HG02588 (cell line): ENCODE data around the gene RIPK1.
A peak's percentile ranks its signal among the peaks of the same experiment; 100 is the strongest.
"Not testable (repeated sequence)": the region's sequence is repeated elsewhere in the genome, so short reads cannot be mapped to it uniquely, and the experiment has no call there.

Source experiments
- ATAC-seq: cut with Tn5 transposase; IDR thresholded peaks from one replicate; pipeline ENCODE4 v1.9.1; 2021; ENCODE audit warnings: mild to moderate bottlenecking, moderate library complexity; ENCODE audit not compliant: unreplicated experiment

The RIPK1 gene

DNA sequence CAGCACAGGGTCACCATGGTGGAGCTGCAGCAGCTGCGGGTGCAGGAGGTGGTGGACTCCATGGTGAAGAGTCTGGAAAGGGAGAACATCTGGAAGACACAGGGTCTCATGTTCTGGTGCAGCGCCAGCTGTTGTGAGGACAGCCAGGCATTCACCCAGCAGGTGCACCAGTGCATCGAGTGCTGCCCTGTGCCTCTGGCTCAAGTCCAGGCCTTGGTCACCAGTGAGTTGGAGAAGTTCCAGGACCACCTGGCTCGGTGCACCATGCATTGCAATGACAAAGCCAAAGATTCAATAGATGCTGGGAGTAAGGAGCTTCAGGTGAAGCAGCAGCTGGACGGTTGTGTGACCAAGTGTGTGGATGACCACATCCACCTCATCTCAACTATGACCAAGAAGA lies 22.9 kb upstream of the RIPK1 start:
- ATAC-seq, result no peak

DNA sequence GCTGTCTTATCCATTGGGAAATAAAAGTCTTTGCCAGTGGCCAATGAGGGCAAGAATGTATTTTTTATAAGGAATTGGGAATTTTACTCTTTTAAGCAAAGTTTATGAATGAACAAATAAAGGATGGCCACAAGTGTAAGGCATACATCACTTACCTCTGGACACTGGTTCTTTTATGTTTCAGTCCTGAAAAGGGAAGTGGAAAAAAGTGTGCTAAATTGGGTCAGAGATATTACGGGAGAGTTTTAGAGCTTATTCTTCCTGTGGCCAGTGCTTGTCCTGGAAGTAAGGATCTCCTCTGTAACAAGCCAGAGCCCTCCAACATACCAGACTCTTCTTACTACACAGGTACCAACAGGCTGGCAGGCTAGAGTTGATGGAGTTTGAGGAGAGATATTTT lies 22.5 kb upstream of the RIPK1 start:
- ATAC-seq, result no peak

DNA sequence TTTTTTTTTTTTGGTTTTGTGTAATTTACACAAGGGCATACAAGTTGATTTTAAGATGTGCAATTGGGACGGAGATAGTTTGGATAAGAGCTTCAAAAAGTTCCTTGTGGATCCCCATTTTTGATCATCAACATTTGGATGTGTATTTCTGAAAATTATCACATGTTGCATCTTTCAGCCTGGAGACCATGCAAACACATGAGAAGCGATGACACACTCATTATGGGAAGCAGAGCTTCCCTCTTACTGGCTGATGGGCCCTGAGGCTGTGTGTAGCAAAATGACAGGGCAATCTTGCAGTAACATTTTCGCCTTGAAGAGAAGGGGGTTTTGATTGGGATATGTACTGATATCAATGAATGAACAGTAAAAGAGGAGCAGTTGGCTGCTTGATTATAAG lies 22.0 kb upstream of the RIPK1 start:
- no peak for ATAC-seq

DNA sequence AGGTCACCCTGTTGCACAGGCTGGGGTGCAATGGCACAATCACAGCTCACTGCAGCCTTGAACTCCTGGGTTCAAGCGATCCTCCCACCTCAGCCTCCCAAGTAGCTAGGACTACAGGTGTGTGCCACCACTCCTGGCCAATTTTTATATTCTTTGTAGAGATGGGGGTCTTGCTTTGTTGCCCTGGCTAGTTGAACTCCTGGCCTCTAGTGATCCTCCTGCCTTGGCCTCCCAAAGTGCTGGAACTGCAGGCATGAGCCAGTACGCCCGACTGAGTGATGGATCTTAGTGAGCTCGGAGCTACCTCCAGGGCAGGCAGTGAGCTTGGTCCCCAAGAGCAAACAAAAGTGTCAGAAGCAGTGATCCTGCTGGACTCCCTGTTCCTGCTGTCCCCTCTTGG lies 20.3 kb upstream of the RIPK1 start:
- ATAC-seq, result not testable (repeated sequence)

DNA sequence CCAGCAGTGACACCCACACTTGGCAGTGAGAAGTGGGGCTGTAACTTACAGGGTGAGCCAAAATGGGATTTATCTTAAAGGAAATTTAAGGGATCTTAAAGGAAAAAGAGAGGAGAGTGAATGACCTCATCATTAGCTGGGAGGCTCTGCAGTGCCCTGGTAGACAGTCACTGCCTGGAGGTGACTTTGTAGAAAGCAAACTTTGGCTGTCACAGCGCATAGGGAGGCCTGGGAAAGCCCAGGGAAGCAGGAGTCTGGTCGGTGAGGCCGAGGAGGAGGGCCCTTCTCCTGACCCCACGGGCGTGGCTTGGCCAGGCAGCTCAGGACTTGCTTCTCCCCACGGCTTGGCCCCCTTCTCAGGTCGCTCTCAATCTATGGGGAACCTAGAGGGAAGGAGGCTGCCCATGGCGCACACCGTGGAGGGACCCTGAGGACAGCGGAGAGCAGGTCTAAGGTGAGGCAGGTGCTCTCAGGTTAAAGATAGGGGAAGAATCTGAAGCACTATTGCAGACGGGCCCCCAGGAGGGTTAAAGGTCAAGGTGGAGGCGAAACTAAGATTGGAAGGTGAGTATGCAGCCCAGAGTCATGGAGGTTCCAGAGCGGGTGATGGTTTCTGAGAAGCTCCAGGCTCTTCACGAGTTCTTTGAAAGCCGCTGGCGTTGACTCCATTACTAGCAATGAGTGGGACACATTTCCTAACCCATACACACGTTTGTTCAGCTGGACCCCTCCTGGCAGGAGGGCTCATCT lies 15.6 kb upstream of the RIPK1 start:
- no peak for ATAC-seq

DNA sequence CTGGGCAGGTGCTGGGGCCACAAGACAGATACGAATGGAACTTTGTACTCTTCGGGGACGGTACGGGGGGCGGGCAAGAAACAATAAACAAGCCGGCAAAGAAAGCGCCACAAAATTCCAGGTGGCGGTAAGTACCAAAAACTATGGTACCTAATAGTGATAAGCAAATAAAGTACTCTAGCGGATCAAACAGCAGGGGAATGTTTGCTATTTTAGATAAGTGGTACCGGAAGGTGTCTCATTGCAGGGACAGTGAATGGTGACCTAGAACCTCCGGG lies 15.1 kb upstream of the RIPK1 start:
- no peak for ATAC-seq

DNA sequence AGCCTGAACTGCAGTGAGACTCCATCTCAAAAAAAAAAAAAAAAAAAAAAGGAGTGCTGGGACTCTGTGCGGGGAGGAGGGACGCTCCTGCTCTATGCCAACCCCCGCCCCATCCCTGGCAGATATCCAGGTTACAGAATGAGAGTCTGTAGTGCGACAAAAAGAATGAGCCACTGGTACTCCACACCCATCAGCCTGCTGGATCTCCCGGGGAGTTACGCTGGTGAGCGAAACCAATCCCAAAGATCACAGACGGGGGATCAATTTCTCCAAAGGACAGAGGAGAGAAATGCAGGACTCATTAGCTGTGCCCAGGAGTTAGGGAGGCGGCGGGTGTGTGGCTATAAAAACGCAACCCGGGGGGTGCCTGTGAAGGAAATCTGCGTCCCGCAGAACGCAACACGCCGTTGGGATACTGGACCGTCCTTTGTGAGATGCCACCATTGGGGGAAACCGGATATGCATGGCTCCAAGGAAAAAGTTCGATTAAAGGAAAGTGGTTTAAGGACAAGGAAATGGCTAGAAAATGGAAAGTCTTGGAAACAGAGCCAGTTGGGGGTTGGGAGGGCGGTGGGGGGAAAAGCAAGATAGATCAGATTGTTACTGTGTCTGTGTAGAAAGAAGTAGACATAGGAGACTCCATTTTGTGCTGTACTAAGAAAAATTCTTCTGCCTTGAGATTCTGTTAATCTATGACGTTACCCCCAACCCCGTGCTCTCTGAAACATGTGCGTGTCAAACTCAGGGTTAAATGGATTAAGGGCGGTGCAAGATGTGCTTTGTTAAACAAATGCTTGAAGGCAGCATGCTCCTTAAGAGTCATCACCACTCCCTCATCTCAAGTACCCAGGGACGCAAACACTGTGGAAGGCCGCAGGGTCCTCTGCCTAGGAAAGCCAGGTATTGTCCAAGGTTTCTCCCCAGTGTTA lies 13.8 kb upstream of the RIPK1 start:
- ATAC-seq, result not testable (repeated sequence)

DNA sequence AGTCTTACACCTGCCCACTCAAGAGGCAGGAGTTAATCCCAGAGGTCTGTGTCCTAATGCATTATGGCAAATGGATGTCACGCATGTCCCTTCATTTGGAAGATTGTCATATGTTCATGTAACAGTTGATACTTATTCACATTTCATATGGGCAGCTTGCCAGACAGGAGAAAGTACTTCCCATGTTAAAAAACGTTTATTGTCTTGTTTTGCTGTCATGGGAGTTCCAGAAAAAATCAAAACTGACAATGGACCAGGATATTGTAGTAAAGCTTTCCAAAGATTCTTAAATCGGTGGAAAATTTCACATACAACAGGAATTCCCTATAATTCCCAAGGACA lies 13.2 kb upstream of the RIPK1 start:
- ATAC-seq, result not testable (repeated sequence)

DNA sequence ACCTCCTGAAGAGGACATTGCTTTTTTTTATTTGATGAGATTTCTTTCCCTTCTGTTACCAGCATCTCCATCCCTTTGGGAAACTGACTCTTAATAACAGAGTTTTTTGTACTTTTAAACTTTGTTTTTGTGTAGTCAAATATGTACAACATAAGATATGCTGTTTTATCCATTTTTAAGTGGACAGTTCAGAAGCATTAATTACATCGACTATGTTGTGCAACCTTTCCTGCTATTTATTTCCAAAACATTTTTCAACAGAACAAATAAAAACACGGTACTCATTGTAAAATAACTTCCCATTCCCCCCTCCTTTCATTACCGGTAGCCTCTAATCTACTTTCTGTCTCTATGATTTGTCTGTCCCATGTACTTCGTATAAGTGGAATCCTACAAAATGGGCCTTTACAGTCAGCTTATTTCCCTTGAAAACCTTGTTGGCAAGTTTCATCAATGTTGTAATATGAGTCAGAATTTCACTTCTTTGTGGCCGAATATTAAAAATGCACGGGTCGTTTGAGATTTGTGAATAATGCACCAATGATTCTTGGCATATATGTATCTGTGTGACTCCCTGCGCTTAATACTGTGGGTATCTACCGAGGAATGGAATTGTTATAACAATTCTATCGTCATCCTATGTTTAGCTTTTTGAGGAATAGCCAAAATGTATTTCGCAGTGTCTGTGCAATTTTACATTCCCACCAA lies 11.1 kb upstream of the RIPK1 start:
- no peak for ATAC-seq

DNA sequence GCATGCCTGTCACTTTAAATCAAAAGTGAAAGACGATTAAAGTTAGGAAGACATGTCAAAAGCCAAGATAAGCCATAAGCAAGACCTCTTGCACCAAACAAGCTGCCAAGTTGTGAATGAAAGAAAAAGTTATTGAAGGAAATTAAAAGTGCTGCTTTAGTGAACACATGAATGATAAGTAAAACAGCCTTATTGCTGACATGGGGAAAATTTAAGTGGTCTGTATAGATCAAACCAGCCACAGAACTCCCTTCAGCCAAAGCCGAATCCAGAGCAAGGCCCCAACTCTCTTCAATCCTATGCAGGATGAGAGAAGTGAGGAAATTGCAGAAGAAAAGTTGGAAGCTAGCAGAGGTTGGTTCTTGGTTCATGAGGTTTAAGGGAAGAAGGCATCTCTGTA lies 9.3 kb upstream of the RIPK1 start:
- no peak for ATAC-seq

DNA sequence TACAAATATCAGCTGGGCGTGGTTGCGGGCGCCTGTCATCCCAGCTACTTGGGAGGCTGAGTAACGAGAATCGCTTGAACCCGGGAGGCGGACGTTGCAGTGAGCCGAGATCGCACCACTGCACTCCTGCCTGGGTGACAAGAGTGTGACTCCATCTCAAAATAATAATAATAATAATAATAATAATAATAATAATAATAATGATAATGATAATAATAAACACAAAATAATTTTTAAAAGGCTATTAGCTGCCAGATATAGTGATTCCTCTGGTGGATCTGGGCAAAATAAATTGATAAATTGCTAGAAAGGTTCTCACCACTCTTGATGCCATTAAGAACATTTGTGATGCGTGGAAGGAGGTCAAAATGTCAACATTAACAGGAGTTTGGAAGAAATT lies 8.2 kb upstream of the RIPK1 start:
- ATAC-seq, result not testable (repeated sequence)

DNA sequence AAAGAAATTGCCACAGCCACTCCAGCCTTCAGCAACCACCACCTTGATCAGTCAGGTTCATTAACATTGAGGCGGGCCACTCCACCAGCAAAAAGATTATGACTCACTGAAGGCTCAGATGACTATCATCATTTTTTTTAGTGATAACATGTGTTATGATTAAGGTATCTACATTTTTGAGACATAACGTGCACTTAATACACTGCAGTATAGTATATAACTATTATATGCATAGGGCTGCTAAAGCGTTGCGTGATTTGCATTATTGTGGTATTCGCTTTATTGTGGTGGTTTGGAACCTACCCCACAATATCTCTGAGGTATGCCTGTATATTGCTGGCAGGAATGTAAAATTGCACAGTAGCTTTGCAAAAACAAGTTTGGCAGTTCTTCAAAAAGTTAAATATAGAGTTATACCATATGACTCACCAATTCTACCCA lies 6.8 kb upstream of the RIPK1 start:
- ATAC-seq, result no peak

DNA sequence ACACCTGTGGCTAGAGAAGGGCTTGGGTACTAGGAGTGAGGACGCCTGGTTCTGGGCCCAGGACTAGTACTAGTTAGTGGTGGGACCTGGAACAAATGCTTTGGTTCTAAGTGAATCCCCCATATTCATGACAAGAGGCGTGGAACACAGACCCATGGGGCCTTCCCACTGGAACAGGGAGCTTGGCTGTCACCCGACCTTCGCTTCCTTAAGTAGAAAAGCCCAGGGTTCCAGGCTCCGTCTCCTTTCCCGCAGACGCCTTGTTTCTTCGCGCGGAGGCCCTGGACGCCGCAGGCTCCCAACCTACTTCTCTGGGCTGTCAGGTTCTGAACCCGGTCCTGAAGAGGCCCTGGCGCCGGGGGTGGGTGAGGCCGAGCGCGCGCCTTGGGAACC lies 5.0 kb upstream of the RIPK1 start:
- ATAC-seq, result not testable (repeated sequence)

DNA sequence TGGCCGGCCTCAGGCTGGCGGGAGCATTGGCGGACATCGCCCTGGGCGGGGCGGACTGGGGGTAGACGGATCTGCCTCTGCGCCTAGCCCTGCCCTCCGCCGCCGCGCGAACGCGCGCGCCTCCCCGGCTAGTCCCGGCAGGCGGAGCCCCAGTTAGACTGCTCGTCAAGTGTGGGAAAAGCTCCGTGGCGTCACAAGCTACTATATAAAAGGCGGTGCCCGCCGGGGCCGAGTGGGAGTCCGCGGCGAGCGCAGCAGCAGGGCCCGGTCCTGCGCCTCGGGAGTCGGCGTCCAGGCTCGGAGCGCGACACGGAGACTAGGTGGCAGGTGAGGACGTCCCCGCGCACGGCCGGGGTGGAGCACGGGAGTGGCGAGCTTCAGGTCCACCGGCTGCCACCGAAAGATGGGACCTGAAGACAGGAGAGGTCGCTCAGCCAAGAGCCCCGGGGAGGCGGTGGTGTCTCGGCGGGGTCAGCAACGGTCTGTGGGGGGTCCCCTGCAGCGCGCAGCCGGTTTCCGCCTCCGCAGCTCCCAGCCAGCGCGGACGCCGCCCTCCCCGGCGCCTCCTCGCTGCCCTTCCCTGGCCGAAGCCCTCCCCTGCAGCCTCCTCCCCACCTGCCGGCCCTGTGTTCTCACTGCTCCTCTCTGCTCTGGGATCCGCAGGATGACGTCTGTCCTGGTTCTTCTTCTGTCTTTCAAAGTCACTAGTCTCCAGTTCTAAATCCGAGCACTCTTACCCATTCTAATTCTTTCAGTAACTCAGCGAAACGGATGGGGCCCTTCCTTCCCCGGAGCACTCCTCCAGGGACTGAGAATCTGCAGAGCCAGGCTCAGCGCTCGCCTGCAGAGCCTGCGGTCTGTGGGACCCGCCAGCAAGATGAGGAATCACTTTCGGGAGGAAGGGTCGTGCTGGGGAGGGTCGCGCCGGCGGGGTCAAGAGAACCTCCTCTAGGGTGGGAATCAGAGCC lies 4.3 kb upstream of the RIPK1 start:
- ATAC-seq, result peak; percentile 66

DNA sequence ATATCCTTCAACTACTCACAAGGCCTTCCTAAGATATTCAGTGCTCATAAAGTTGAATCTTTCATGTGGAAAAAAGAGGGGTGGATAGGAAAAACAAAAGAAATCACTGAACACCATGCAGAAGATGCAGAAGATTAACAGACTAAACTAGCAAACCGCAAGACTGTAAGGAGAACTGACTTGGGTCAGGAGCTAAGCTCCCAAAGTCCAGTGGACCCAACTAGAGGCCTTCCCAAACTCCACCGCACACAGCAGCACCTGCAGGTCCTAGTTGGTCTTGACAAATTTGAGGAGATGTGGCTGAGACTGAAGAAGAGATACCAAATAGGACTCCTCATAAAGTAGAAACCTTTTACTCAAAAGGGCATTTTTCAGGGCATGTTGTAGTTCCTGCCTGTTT lies 3.3 kb downstream of the RIPK1 start:
- no peak for ATAC-seq

DNA sequence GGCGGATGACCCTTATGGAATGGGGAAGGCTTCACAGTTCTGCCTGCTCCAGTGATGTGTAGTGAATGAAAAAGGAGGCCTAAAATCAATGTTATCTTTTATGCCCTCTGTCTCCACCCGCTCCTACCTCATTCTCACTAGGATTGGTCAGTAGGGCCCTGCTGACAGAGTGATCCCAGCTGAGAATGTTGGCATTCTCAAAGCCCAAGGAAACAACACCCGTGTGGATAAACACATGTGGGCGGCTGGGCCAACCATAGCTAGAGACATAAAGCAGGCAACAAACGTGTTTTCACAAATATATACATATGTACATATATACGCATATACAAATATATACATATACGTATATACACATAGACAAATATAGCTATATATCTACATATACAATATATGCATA lies 4.5 kb downstream of the RIPK1 start:
- no peak for ATAC-seq

DNA sequence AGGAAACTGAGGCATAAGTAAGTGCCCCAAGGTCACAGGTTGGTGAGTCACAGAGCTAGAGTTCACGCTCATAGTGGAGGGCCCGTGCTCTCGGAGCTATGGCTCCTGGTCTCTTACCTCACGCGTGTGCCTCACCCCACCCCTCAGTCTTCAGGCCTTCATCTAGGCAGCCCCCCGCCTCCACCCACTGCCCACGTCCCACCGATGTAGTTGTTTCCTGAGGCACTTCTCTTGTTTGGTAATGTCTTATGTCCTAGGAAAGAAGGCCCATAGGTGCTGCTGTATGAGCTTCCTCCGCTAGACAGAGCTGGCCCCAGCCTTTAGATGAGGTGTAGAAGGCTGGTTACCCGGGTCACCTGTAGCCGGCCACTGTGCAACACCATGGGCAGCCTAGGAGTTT lies 5.1 kb downstream of the RIPK1 start:
- ATAC-seq, result no peak

DNA sequence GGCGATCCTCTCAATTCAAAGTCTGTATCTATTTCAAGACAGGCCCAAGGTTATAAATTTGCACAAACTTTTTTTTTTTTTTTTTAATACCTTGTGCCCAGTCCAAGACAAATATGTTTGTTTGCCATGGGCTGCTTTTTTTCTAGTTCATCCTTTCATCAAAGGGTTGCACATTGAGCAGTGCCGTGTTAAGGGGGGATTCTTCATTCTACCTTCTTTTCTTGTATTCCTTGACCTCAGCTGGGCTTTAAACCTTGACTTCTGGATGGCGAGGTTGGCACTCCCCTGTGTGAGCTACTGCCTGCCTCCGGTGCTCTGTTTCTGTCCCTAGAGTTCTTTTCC lies 7.4 kb downstream of the RIPK1 start:
- ATAC-seq, result no peak

DNA sequence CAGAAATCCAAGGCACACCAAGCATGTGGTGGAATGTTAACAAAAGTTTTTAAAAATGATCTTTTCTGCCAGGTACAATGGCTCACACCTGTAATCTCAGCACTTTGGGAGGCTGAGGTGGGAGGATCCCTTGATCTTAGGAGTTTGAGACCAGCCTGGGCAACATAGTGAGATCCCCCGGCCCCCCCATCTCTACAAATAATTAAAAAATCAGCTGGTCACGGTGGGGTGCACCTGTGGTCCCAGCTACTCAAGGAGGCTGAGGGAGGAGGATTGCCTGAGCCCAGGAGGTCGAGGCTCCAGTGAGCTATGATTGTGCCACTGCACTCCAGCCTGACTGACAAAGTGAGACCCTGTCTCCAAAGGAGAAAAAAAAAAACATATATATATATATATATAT lies 8.0 kb downstream of the RIPK1 start:
- ATAC-seq, result no peak

DNA sequence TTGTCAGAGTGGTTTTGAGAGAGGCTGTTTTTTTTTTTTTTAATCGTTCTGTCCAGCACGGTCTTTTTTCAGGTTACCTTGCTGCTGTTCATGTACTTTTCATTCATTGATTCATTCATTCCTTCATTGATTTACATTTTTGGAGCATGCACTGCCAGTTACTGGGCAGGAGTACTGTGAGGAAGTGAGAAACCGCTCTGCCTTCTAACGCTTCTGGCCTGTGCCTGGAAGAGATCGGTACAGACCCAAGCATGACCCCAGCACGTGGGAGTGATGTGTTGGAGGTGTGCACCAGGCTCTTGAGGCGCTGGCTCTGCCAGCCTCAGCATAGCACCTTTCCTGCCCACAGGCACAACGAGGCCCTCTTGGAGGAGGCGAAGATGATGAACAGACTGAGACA lies 9.1 kb downstream of the RIPK1 start:
- no peak for ATAC-seq

DNA sequence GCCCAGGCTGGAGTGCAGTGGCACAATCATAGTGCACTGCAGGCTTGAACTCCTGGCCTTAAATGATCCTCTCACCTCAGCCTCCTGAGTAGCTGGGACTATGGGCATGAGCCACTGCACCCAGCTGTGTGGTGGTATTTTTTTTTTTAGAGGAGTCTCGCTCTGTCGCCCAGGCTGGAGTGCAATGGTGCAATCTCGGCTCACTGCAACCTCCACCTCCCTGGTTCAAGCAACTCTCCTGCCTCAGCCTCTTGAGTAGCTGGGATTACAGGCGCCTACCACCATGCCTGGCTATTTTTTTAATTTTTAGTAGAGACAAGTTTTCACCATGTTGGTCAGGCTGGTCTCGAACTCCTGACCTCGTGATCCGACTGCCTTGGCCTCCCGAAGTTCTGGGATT lies 10.7 kb downstream of the RIPK1 start:
- not testable (repeated sequence) for ATAC-seq
